Midbrain (tissue), 1 donor: ENCODE data around the gene NUP188.
A peak's percentile ranks its signal among the peaks of the same experiment; 100 is the strongest.
"Not testable (repeated sequence)": the region's sequence is repeated elsewhere in the genome, so short reads cannot be mapped to it uniquely, and the experiment has no call there.

Experiments used
- DNase-seq: peaks from one replicate; lab custom pipeline; 2025; lab: John Stamatoyannopoulos, UW

The NUP188 gene

DNA sequence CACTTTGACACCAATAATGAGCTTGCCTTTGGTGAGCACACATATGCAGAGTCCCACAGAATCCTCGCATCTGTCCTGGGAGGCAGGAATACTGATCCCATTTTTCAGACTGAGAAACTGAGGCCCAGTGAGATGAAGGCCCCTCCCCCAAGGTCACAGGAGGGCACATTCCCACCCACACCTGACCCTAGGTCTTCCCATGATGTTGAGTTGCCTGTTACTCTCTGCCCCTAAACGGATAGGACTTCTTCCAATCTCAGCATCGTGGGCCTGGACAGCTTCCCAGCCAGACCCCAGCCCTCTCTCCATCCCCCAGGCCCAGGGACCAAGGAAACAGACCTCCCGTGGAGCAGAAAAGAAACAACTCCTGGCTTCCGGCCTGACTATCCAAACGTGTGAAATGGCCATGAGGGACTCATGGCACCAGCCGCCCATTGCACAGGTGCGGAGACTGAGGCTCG is 79.8 kb downstream of the NUP188 start:
- no peak for DNase-seq

GRCh38 chr9:129027685-129028191 is 80.2 kb downstream of the NUP188 start:
- DNase-seq: peak; percentile 55

GRCh38 chr9:129028192-129028966 is 80.9 kb downstream of the NUP188 start, which contains the start of gene SH3GLB2:
Gene SH3GLB2, minus strand, starts transcription at chr9:129028331. Its CDS starts 177 bp downstream, at chr9:129028154.
- peak; percentile 97 for DNase-seq

GRCh38 chr9:129030191-129030590 is 82.7 kb downstream of the NUP188 start:
- no peak for DNase-seq

- DNase-seq: no peak
These were observed 84.0 kb downstream of the NUP188 start for GRCh38 chr9:129031514-129031913.

GRCh38 chr9:129032541-129033159 is 85.2 kb downstream of the NUP188 start:
- DNase-seq: no peak

DNA sequence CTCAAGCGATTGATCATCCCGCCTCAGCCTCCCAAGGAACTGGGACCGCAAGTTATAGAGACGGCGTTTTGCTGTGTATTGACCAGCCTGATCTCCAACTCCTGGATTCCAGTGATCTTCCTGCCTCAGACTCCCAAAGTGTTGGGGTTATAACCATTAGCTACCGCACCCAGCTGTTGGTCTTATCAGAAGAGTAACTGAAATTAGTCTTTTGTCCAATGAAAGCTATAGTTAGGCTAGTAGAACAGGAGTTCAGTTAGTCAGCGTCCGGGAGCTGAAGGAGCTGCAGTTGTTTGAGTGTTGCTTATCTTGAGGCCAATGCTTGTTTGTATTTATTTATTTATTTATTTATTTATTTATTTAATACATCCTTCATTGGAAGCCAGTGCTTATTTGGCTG is 85.7 kb downstream of the NUP188 start:
- no peak for DNase-seq

DNA sequence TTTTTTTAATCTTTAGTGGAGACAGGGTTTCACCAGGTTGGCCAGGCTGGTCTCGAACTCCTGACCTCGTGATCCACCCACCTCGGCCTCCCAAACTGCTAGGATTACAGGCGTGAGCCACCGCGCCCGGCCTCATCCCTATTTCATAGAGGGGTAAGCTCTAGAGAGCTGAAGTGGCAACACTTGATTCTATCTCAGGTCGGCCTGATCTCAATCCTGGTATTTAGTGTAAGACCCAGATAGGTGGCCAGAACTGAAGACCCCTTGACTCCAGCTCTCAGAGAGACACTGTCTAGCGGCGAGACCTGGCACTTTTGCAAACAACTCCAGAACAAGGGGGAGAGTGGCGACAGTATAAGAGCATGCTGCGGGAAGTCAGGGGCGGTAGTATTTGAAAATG is 88.3 kb downstream of the NUP188 start:
- not testable (repeated sequence) for DNase-seq

GRCh38 chr9:129036241-129036922 is 88.9 kb downstream of the NUP188 start, which contains the start of gene MIGA2:
Gene MIGA2, plus strand, starts transcription at chr9:129036626. Its CDS starts 3,969 bp downstream, at chr9:129040595.
- DNase-seq: peak; percentile 98

DNA sequence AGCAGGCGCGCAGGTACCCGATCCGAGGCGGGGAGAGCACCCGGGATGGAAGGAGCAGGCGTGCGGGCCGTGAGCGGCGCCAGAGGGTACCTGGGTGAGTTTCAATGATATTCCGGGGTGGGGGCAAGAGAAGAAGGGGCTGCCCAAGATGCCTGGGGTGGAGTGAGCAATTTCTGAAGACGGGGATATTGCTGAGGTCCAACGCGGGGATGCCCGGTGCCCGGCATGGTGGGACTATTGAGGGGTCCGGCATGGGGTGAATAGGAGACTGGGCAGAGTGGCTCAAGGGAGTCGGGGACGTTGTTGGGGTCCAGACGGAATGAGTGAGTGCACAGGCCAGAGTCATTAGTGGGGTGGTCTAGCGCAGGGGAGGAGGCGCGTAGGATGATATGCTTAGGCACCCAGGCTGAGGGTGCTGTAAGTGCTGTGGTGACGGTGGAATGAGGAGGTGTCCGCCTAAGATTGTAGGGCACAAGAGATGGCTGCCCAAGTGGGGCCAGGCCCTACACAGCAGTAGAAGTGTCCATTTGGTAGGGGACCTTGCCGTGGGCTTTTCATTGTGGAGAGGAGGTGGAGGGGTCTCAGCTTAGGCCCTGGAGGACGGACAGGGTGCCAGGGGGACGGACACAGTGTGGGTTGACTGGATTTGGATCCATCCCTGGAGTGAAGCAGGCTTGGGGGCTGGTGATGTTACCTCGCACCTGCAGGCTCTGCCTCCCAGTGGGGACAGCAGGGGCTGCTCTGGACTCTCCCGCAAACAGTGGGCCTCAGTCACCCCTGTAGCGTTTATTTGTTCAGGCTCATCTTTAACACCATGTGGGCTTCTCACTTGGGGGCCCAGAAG is 89.6 kb downstream of the NUP188 start:
- no peak for DNase-seq

GRCh38 chr9:129037767-129038098 is 90.2 kb downstream of the NUP188 start:
- no peak for DNase-seq

GRCh38 chr9:129038109-129038852 is 90.8 kb downstream of the NUP188 start:
- no peak for DNase-seq

DNA sequence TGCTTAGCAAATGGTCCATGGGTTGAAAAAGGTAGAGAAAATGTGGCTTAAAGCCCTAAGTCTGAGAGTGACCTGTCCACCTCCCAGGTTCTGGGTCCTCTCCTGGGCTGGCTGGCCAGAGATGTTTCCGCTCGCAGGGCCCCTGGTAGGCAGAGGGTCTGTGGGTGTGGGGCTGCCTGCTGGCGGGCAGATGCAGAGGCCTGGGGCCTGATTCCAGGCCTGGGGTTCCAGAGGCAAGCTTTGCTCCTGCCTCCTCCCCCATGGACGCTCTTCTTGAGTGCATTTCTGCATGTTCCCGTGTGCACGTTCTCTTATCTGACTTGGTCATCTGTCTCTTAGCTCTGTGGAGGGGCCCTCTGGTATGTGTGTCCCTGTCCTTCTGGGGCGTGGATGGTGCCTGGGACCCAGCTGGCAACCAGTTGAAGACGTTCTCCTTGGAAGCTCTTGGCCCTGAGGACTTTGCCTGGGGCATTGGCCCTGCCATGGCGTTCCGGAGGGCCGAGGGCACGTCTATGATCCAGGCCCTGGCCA is 92.7 kb downstream of the NUP188 start:
- DNase-seq: no peak

- no peak for DNase-seq
These were observed 94.5 kb downstream of the NUP188 start for GRCh38 chr9:129042016-129042415.

DNA sequence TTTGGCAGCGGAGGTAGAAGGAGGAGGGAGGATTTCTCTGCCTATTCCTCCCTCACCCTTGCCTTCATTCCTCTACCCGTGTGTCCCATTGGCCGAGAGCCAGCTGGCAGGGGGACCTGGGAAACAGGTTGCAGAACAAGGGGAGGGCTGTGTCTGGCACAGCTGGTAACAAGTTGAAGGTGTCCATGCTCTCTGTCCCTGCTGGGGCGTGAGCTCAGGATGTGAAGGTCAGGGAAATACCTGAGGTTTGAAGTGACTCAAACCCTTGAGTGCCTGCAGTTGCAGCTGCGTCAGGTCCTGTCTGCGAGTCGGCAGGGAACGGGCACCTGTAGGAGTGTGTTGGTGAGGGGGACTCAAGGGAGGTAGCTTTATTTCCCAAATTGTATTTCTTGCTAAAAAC is 105.1 kb downstream of the NUP188 start:
- no peak for DNase-seq

DNA sequence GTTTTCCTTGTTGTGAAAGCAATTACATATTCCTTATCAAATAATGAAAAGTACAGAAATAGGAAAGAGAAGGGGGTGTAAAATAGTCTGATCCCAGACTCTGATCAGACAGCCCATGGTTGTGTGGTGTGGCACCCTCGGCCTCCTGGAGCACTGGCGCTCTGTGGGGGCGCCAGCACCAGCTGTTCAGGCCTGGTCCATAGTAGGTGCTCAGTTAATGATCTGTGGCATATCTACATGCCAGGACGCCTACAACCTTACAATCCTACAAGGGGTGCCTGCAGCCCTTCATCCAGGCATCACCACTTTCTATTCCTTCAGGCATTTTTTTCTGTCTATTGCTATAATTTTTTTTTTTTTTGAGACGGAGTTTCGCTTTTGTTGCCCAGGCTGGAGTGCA is 105.5 kb downstream of the NUP188 start:
- DNase-seq: no peak

GRCh38 chr9:129054163-129054851 is 106.8 kb downstream of the NUP188 start:
- DNase-seq: no peak
